Large intestine (tissue), 3 donors: ENCODE results near the gene SNTG2. TPM values are rescaled to one million over a fixed set of nuclear protein-coding genes. Genes with fewer than 3 reads are reported as not detected.

Experiments
- DNase-seq, 2 donors: peaks; one replicate each; pipeline versions ENCODE4 v3.0.0 to v3.0.0-alpha.2; 2013
- H3K27ac ChIP-seq: one replicate; pipeline ENCODE4 v1.5.1; 2013; ENCODE audit warnings: low read length
- H3K27me3 ChIP-seq: 2 replicates; pipeline ENCODE4 v1.6.1; 2013; ENCODE audit warnings: low read length; ENCODE audit not compliant: control insufficient read depth, insufficient read depth
- H3K36me3 ChIP-seq: 2 replicates; pipeline ENCODE4 v1.6.1; 2013; ENCODE audit warnings: low read length; ENCODE audit not compliant: control insufficient read depth, insufficient read depth
- H3K4me1 ChIP-seq: one replicate; pipeline ENCODE4 v1.6.1; 2013; ENCODE audit warnings: low read length; ENCODE audit not compliant: control insufficient read depth, insufficient read depth
- H3K4me3 ChIP-seq: one replicate; pipeline ENCODE4 v1.5.1; 2013; ENCODE audit warnings: low read length
- H3K9me3 ChIP-seq: one replicate; pipeline ENCODE4 v1.6.1; 2013; ENCODE audit warnings: mild to moderate bottlenecking, low read depth, low read length, moderate library complexity; ENCODE audit not compliant: control insufficient read depth
- WGBS: methylation state at CpG from one replicate; pipeline ENCODE4 v1.1.5; 2013; ENCODE audit warnings: low lambda C conversion rate; ENCODE audit not compliant: insufficient coverage; 5-methylcytosine and 5-hydroxymethylcytosine counted together
- polyA plus RNA-seq: library from polyadenylated mRNA; unstranded; fragments of 120-200 nt; gene quantifications from one replicate; pipeline ENCODE4 v1.2.1, GENCODE V29; 2013

SNTG2 gene
- polyA plus RNA-seq, 1 donor = 0.48 TPM

GRCh38 chr2:965640-966147, 15.0 kb downstream of the SNTG2 start:
- 100% methylated on average over 2 of the region's 12 CpGs for WGBS
- DNase-seq = no peak
- Histone ChIP-seq H3K9me3 (no peaks in the 10 kb centered on the region), H3K4me3 (no peak overlapping the region), H3K4me1 (no peaks in the 10 kb centered on the region), H3K27me3 (no peaks in the 10 kb centered on the region), H3K36me3 (no peaks in the 10 kb centered on the region), H3K27ac (no peak overlapping the region)

- Histone ChIP-seq H3K9me3 (no peaks in the 10 kb centered on the region), H3K4me3 (no peak overlapping the region), H3K4me1 (no peaks in the 10 kb centered on the region), H3K27ac (no peak overlapping the region), H3K36me3 (no peaks in the 10 kb centered on the region), H3K27me3 (no peaks in the 10 kb centered on the region)
- 93% methylated on average over 1 of the region's 3 CpGs for WGBS
- DNase-seq = no peak
Observed at GRCh38 chr2:973129-973528, 22.5 kb downstream of the SNTG2 start.

- no peak overlapping the region for H3K4me3 ChIP-seq
- no peak for DNase-seq
- H3K27ac ChIP-seq = no peak overlapping the region
- whole genome bisulfite sequencing = no CpG with 5 or more reads among the region's 8 CpGs
- H3K36me3 ChIP-seq = no peaks in the 10 kb centered on the region
- no peaks in the 10 kb centered on the region for H3K9me3 ChIP-seq
- H3K4me1 ChIP-seq = no peaks in the 10 kb centered on the region
- no peaks in the 10 kb centered on the region for H3K27me3 ChIP-seq
Observed at GRCh38 chr2:974054-974453, 23.4 kb downstream of the SNTG2 start.

GRCh38 chr2:974502-974901, 23.9 kb downstream of the SNTG2 start:
- no peak for DNase-seq
- no peak overlapping the region for H3K4me3 ChIP-seq
- H3K36me3 ChIP-seq = no peaks in the 10 kb centered on the region
- H3K27me3 ChIP-seq = no peaks in the 10 kb centered on the region
- no peak overlapping the region for H3K27ac ChIP-seq
- H3K9me3 ChIP-seq = no peaks in the 10 kb centered on the region
- no CpG with 5 or more reads among the region's 2 CpGs for WGBS
- H3K4me1 ChIP-seq = no peaks in the 10 kb centered on the region

GRCh38 chr2:975095-975494, 24.4 kb downstream of the SNTG2 start:
- Histone ChIP-seq H3K4me3 (no peak overlapping the region), H3K27ac (no peak overlapping the region), H3K4me1 (no peaks in the 10 kb centered on the region), H3K9me3 (no peaks in the 10 kb centered on the region), H3K36me3 (no peaks in the 10 kb centered on the region), H3K27me3 (no peaks in the 10 kb centered on the region)
- WGBS = no CpG with 5 or more reads among the region's 4 CpGs
- no peak for DNase-seq

- Histone ChIP-seq H3K36me3 (no peaks in the 10 kb centered on the region), H3K9me3 (no peaks in the 10 kb centered on the region), H3K27me3 (no peaks in the 10 kb centered on the region), H3K4me1 (no peaks in the 10 kb centered on the region), H3K27ac (no peak overlapping the region), H3K4me3 (no peak overlapping the region)
- 80% methylated on average over 1 of the region's 8 CpGs for WGBS
- no peak for DNase-seq
Observed at GRCh38 chr2:979069-979928, 28.6 kb downstream of the SNTG2 start.

- H3K4me3 ChIP-seq = no peak overlapping the region
- H3K4me1 ChIP-seq = no peaks in the 10 kb centered on the region
- H3K36me3 ChIP-seq = no peaks in the 10 kb centered on the region
- H3K9me3 ChIP-seq = no peaks in the 10 kb centered on the region
- no peaks in the 10 kb centered on the region for H3K27me3 ChIP-seq
- H3K27ac ChIP-seq = no peak overlapping the region
- DNase-seq = no peak
- WGBS = 67% methylated on average over 1 of the region's 4 CpGs
Observed at GRCh38 chr2:980176-980575, 29.5 kb downstream of the SNTG2 start.

- Histone ChIP-seq H3K9me3 (no peaks in the 10 kb centered on the region), H3K27me3 (no peaks in the 10 kb centered on the region)
- no CpG with 5 or more reads among the region's 3 CpGs for WGBS
Observed at GRCh38 chr2:981258-981657, 30.6 kb downstream of the SNTG2 start.

GRCh38 chr2:981759-982158, 31.1 kb downstream of the SNTG2 start:
- Histone ChIP-seq H3K27ac (no peak overlapping the region), H3K9me3 (no peaks in the 10 kb centered on the region), H3K36me3 (no peaks in the 10 kb centered on the region), H3K27me3 (no peaks in the 10 kb centered on the region), H3K4me3 (no peak overlapping the region), H3K4me1 (no peaks in the 10 kb centered on the region)
- DNase-seq = no peak
- no CpG with 5 or more reads among the region's 4 CpGs for WGBS

More at GRCh38 chr2:981258-981657, 30.6 kb downstream of the SNTG2 start:
- Histone ChIP-seq H3K4me1 (no peaks in the 10 kb centered on the region), H3K27ac (no peak overlapping the region), H3K36me3 (no peaks in the 10 kb centered on the region), H3K4me3 (no peak overlapping the region)
- DNase-seq = no peak

- H3K9me3 ChIP-seq = no peaks in the 10 kb centered on the region
- no peak overlapping the region for H3K27ac ChIP-seq
- DNase-seq = no peak
- no peak overlapping the region for H3K4me3 ChIP-seq
- no peaks in the 10 kb centered on the region for H3K27me3 ChIP-seq
- no peaks in the 10 kb centered on the region for H3K36me3 ChIP-seq
- WGBS = no CpG with 5 or more reads among the region's 7 CpGs
- H3K4me1 ChIP-seq = peaks cover 7% of the 10 kb centered on the region
Observed at GRCh38 chr2:985317-985898, 34.8 kb downstream of the SNTG2 start.
